ENCODE results near the gene KCNIP3. TPM values are rescaled to one million over a fixed set of nuclear protein-coding genes. Genes with fewer than 3 reads are reported as not detected.

KCNIP3 gene
- total RNA-seq, 1 donor from 2014 or later: 0.68 TPM

GRCh38 chr2:95270541-95271081 lies 26.5 kb upstream of the KCNIP3 start:
- no peaks in the 10 kb centered on the region for H3K4me1 Mint-ChIP-seq (ENCODE audit: low read depth, unreplicated experiment)
- DNase-seq (ENCODE audit: low read depth): no peak
- H3K27me3 Mint-ChIP-seq (ENCODE audit: low read depth, unreplicated experiment): peaks cover 22% of the 10 kb centered on the region
- H2AFZ ChIP-seq (ENCODE audit: low read depth, low read length): no peak overlapping the region
- H3K9ac ChIP-seq (ENCODE audit: low read length): no peak overlapping the region
- no peaks in the 10 kb centered on the region for H3K4me1 ChIP-seq (ENCODE audit: insufficient read depth, low read length)
- FAIRE-seq: no peak
- TF ChIP-seq EZH2 (IDR thresholded peaks at IDR 0.05; ENCODE audit: insufficient read depth, low read length) (no peak), CTCF (IDR thresholded peaks at IDR 0.05; ENCODE audit: insufficient read depth, low read depth, low read length) (no peak)
- no peaks in the 10 kb centered on the region for H3K79me2 ChIP-seq (ENCODE audit: insufficient read depth, low read length)
- no peaks in the 10 kb centered on the region for H3K9me3 ChIP-seq (ENCODE audit: insufficient read depth, low read depth, low read length)
- H3K4me3 ChIP-seq (ENCODE audit: insufficient read depth, low read depth, low read length): no peak overlapping the region
- H3K27me3 ChIP-seq (ENCODE audit: insufficient read depth, low read length): peaks cover 3% of the 10 kb centered on the region
- no peak overlapping the region for H3K4me2 ChIP-seq (ENCODE audit: low read length)
- H3K27ac ChIP-seq (ENCODE audit: low read depth, low read length): no peak overlapping the region
- no peaks in the 10 kb centered on the region for H4K20me1 ChIP-seq (ENCODE audit: insufficient read depth, low read length)
- H3K36me3 Mint-ChIP-seq (ENCODE audit: low read depth, unreplicated experiment): no peaks in the 10 kb centered on the region
- no peak overlapping the region for H3K27ac Mint-ChIP-seq (ENCODE audit: unreplicated experiment)
- H3K4me3 Mint-ChIP-seq (ENCODE audit: unreplicated experiment): no peak overlapping the region
- no peaks in the 10 kb centered on the region for H3K36me3 ChIP-seq (ENCODE audit: insufficient read depth, low read length)
- H3K9me3 Mint-ChIP-seq (ENCODE audit: unreplicated experiment): peaks cover 4% of the 10 kb centered on the region

- Histone ChIP-seq H4K20me1 (ENCODE audit: insufficient read depth, low read length) (no peaks in the 10 kb centered on the region), H3K27me3 (ENCODE audit: insufficient read depth, low read length) (peaks cover 1% of the 10 kb centered on the region), H2AFZ (ENCODE audit: low read depth, low read length) (no peak overlapping the region), H3K36me3 (ENCODE audit: insufficient read depth, low read length) (no peaks in the 10 kb centered on the region), H3K27ac (ENCODE audit: low read depth, low read length) (no peak overlapping the region), H3K4me1 (ENCODE audit: insufficient read depth, low read length) (no peaks in the 10 kb centered on the region), H3K9ac (ENCODE audit: low read length) (no peak overlapping the region), H3K9me3 (ENCODE audit: insufficient read depth, low read depth, low read length) (no peaks in the 10 kb centered on the region), H3K79me2 (ENCODE audit: insufficient read depth, low read length) (no peaks in the 10 kb centered on the region), H3K4me3 (ENCODE audit: insufficient read depth, low read depth, low read length) (no peak overlapping the region), H3K4me2 (ENCODE audit: low read length) (no peak overlapping the region)
- Mint-ChIP-seq H3K27ac (ENCODE audit: unreplicated experiment) (no peak overlapping the region), H3K4me1 (ENCODE audit: low read depth, unreplicated experiment) (no peaks in the 10 kb centered on the region), H3K4me3 (ENCODE audit: unreplicated experiment) (no peak overlapping the region), H3K27me3 (ENCODE audit: low read depth, unreplicated experiment) (peaks cover 13% of the 10 kb centered on the region), H3K36me3 (ENCODE audit: low read depth, unreplicated experiment) (no peaks in the 10 kb centered on the region), H3K9me3 (ENCODE audit: unreplicated experiment) (peaks cover 4% of the 10 kb centered on the region)
- no peak for TF ChIP-seq CTCF (IDR thresholded peaks at IDR 0.05; ENCODE audit: insufficient read depth, low read depth, low read length)
- no peak for TF ChIP-seq EZH2 (IDR thresholded peaks at IDR 0.05; ENCODE audit: insufficient read depth, low read length)
- FAIRE-seq (no peak), DNase-seq (ENCODE audit: low read depth) (no peak)
Observed at GRCh38 chr2:95271381-95271971, 25.7 kb upstream of the KCNIP3 start.

GRCh38 chr2:95272299-95272751 lies 24.8 kb upstream of the KCNIP3 start:
- DNase-seq (ENCODE audit: low read depth): no peak

More at GRCh38 chr2:95272299-95272751, 24.8 kb upstream of the KCNIP3 start:
- no peak overlapping the region for H3K4me2 ChIP-seq (ENCODE audit: low read length)
- no peaks in the 10 kb centered on the region for H3K4me1 Mint-ChIP-seq (ENCODE audit: low read depth, unreplicated experiment)
- H3K27ac Mint-ChIP-seq (ENCODE audit: unreplicated experiment): no peak overlapping the region
- H3K27ac ChIP-seq (ENCODE audit: low read depth, low read length): no peak overlapping the region
- TF ChIP-seq CTCF (IDR thresholded peaks at IDR 0.05; ENCODE audit: insufficient read depth, low read depth, low read length): no peak
- TF ChIP-seq EZH2 (IDR thresholded peaks at IDR 0.05; ENCODE audit: insufficient read depth, low read length): no peak
- H3K79me2 ChIP-seq (ENCODE audit: insufficient read depth, low read length): no peaks in the 10 kb centered on the region
- H4K20me1 ChIP-seq (ENCODE audit: insufficient read depth, low read length): no peaks in the 10 kb centered on the region
- no peaks in the 10 kb centered on the region for H3K9me3 ChIP-seq (ENCODE audit: insufficient read depth, low read depth, low read length)
- no peak overlapping the region for H3K9ac ChIP-seq (ENCODE audit: low read length)
- H3K27me3 ChIP-seq (ENCODE audit: insufficient read depth, low read length): no peaks in the 10 kb centered on the region
- H3K4me3 ChIP-seq (ENCODE audit: insufficient read depth, low read depth, low read length): no peak overlapping the region
- H2AFZ ChIP-seq (ENCODE audit: low read depth, low read length): no peak overlapping the region
- H3K4me3 Mint-ChIP-seq (ENCODE audit: unreplicated experiment): no peak overlapping the region
- H3K36me3 Mint-ChIP-seq (ENCODE audit: low read depth, unreplicated experiment): no peaks in the 10 kb centered on the region
- no peak for FAIRE-seq
- peaks cover 4% of the 10 kb centered on the region for H3K9me3 Mint-ChIP-seq (ENCODE audit: unreplicated experiment)
- H3K27me3 Mint-ChIP-seq (ENCODE audit: low read depth, unreplicated experiment): peaks cover 11% of the 10 kb centered on the region
- H3K4me1 ChIP-seq (ENCODE audit: insufficient read depth, low read length): no peaks in the 10 kb centered on the region
- no peaks in the 10 kb centered on the region for H3K36me3 ChIP-seq (ENCODE audit: insufficient read depth, low read length)

Data from astrocyte (in vitro differentiated cells and primary cell).